Activated naive CD4-positive, alpha-beta T cell treated with anti-CD3 and anti-CD28 coated beads, Interleukin-2, amount 10 ng/mL, durations not matched to agents 7 days and 5 days (primary cell): Measurements from ENCODE around the gene CIRBP.

ENCODE experiments used
- CTCF ChIA-PET: fragments of 350-600 bp; sonication (Branson Sonifier 250); formaldehyde crosslinking; loops from one replicate; lab custom pipeline; 2021; ENCODE audit warnings: antibody characterized with exemption; lab: Charles Lee
- DNase-seq: peaks from one replicate; pipeline ENCODE4 v3.0.0-alpha.2; 2020
- H3K27ac Mint-ChIP-seq: one replicate; pipeline ENCODE4 v1.8.0; 2021; ENCODE audit warnings: mild to moderate bottlenecking, moderate library complexity, mixed read lengths
- H3K27me3 Mint-ChIP-seq: one replicate; pipeline ENCODE4 v1.8.0; 2021; ENCODE audit warnings: mild to moderate bottlenecking, mixed read lengths
- H3K36me3 Mint-ChIP-seq: one replicate; pipeline ENCODE4 v1.8.0; 2021; ENCODE audit warnings: mixed read lengths
- H3K4me1 Mint-ChIP-seq: one replicate; pipeline ENCODE4 v1.8.0; 2021; ENCODE audit warnings: mixed read lengths
- H3K4me3 Mint-ChIP-seq: one replicate; pipeline ENCODE4 v1.8.0; 2021; ENCODE audit warnings: mild to moderate bottlenecking, moderate library complexity, mixed read lengths
- H3K9me3 Mint-ChIP-seq: one replicate; pipeline ENCODE4 v1.8.0; 2021; ENCODE audit warnings: mixed read lengths

CIRBP gene

GRCh38 chr19:1269065-1269477 is at the start of gene CIRBP:
Gene CIRBP, plus strand, starts transcription at chr19:1269332. Its CDS starts 1,602 bp downstream, at chr19:1270934.
- Mint-ChIP-seq H3K4me3 (peak within 1 kb of the TSS; percentile 87), H3K27me3 (peaks cover 9% of the 10 kb centered on the region), H3K36me3 (peaks cover 40% of the 10 kb centered on the region), H3K4me1 (peaks cover 71% of the 10 kb centered on the region), H3K9me3 (no peaks in the 10 kb centered on the region), H3K27ac (peak within 1 kb of the TSS; percentile 90)
- peak; percentile 100 for DNase-seq
- CTCF ChIA-PET, result interaction anchor here (1.5 to 6.5 kb wide), 2 partner anchors 20 to 25 kb away, joined by 5 to 295 read pairs; partner anchors contain the start of gene ATP5F1D

DNA sequence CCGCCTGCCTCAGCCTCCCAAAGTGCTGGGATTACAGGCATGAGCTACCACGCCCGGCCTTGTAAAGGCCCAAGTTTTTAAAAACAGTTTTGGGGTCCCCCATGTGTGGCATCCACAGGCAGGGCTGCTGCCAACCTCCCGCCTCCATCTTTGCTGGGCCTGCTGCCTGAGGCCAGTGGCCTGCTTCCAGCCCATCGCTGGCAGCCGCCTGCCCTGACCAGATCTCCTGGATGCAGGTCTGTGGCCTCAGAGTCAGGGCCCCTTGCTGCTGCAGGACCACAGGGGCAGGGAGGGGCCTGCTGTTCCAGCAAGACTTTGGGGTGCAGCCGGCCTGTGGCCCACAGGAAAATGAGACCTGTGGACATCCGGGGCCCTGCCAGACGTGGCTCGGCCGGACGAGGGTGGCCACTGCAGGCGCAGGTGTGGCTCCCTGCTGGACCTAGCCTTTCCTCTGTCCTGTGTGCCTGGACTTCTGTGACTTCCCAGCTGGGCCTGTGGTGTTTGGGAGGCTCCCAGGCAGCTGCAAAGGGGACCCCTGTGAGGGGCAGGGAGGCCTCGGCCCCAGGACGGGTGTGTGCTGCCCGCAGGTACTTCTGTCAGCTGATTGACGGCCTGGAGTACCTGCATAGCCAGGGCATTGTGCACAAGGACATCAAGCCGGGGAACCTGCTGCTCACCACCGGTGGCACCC is 49.2 kb upstream of the CIRBP start:
- no peak overlapping the region for H3K27ac Mint-ChIP-seq
- H3K27me3 Mint-ChIP-seq, result no peaks in the 10 kb centered on the region
- DNase-seq, result no peak
- H3K4me3 Mint-ChIP-seq, result no peak overlapping the region
- H3K4me1 Mint-ChIP-seq, result peaks cover 6% of the 10 kb centered on the region
- CTCF ChIA-PET, result no interaction called here
- no peaks in the 10 kb centered on the region for H3K9me3 Mint-ChIP-seq
- peaks cover 6% of the 10 kb centered on the region for H3K36me3 Mint-ChIP-seq

- Mint-ChIP-seq H3K4me3 (no peak overlapping the region), H3K27me3 (no peaks in the 10 kb centered on the region), H3K9me3 (no peaks in the 10 kb centered on the region), H3K4me1 (peaks cover 6% of the 10 kb centered on the region), H3K27ac (no peak overlapping the region), H3K36me3 (peaks cover 6% of the 10 kb centered on the region)
- DNase-seq, result no peak
- CTCF ChIA-PET, result interaction anchor here (1.3 kb wide), 1 partner anchor 231 kb away, joined by 3 read pairs; no protein-coding TSS in a partner anchor
Measured at GRCh38 chr19:1220477-1220930, 48.6 kb upstream of the CIRBP start.

DNA sequence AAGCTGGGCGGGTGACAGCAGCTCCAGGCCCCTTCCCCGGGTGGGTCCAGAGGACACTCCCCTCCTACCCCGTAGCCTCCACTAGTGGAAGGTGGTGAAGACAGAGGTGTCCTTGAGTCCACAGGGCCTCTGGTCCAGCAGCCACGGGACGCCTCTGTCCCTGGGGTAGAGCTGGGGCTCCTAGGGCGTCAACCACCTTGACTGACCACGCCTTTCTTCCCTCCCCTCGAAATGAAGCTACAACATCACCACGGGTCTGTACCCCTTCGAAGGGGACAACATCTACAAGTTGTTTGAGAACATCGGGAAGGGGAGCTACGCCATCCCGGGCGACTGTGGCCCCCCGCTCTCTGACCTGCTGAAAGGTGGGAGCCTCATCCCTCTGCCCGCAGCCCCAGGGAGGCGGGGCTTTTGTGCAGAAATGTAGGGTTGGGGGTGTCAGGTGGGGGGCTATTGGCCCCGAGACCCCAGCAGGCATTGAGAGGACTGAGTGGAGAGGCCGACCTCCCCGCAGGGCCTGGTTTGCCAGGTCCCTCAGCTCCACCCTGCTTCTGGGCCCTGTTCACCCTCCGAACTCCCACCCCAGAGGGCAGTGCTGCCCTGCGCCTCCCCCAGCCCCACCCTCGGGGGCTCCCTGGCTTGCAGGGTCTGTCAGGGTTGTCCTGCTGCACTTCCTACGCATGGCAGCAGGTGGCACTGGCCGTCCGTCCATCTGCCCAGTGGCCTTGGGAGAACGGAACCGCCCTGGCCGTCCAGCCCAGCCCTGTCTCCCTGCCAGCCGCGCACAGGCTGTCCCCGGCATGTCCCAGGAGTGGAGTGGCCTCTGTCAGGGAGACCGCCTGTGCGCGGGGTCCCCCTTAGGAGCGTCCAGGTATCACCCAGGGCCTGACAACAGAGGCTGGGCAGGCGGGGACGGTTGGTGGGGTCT is 47.9 kb upstream of the CIRBP start:
- Mint-ChIP-seq H3K4me3 (no peak overlapping the region), H3K9me3 (no peaks in the 10 kb centered on the region), H3K27ac (no peak overlapping the region), H3K4me1 (peaks cover 2% of the 10 kb centered on the region), H3K27me3 (no peaks in the 10 kb centered on the region), H3K36me3 (peaks cover 4% of the 10 kb centered on the region)
- CTCF ChIA-PET, result interaction anchor here (1.3 to 1.7 kb wide), 2 partner anchors 109 to 232 kb away, joined by 3 read pairs; no protein-coding TSS in a partner anchor
- DNase-seq, result no peak

DNA sequence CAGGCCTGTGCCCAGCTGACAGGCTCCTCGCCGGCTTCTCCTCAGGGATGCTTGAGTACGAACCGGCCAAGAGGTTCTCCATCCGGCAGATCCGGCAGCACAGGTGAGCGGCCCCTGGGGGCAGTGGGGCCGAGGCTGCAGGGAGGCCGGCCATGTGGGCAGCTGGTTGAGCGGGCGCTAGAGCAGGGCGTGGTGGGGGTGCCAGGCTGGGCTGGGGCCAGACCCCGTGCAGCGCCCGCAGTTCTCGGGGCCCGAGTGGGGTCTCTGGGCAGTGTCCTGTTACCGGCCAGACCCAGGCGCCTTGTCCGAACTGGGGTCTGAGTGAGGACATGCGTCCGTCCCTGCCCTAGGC is 47.3 kb upstream of the CIRBP start:
- CTCF ChIA-PET, result interaction anchor here (1.3 to 1.7 kb wide), 2 partner anchors 109 to 233 kb away, joined by 3 read pairs; no protein-coding TSS in a partner anchor
- no peak for DNase-seq
- no peak overlapping the region for H3K27ac Mint-ChIP-seq
- no peaks in the 10 kb centered on the region for H3K9me3 Mint-ChIP-seq
- peaks cover 4% of the 10 kb centered on the region for H3K36me3 Mint-ChIP-seq
- peaks cover 2% of the 10 kb centered on the region for H3K4me1 Mint-ChIP-seq
- no peaks in the 10 kb centered on the region for H3K27me3 Mint-ChIP-seq
- no peak overlapping the region for H3K4me3 Mint-ChIP-seq

GRCh38 chr19:1222394-1222793 is 46.7 kb upstream of the CIRBP start:
- peaks cover 2% of the 10 kb centered on the region for H3K4me1 Mint-ChIP-seq
- no peak overlapping the region for H3K4me3 Mint-ChIP-seq
- DNase-seq, result no peak
- CTCF ChIA-PET, result interaction anchor here (1.4 to 1.7 kb wide), 2 partner anchors 9 to 110 kb away, joined by 3 read pairs; no protein-coding TSS in a partner anchor
- peaks cover 4% of the 10 kb centered on the region for H3K36me3 Mint-ChIP-seq
- H3K9me3 Mint-ChIP-seq, result no peaks in the 10 kb centered on the region
- H3K27ac Mint-ChIP-seq, result no peak overlapping the region
- no peaks in the 10 kb centered on the region for H3K27me3 Mint-ChIP-seq

GRCh38 chr19:1223018-1223855 is 45.9 kb upstream of the CIRBP start:
- DNase-seq, result peak; percentile 63
- Mint-ChIP-seq H3K36me3 (peaks cover 7% of the 10 kb centered on the region), H3K4me3 (no peak overlapping the region), H3K4me1 (no peaks in the 10 kb centered on the region), H3K27ac (no peak overlapping the region), H3K27me3 (no peaks in the 10 kb centered on the region), H3K9me3 (no peaks in the 10 kb centered on the region)
- CTCF ChIA-PET, result interaction anchor here (1.4 to 1.7 kb wide), 3 partner anchors 9 to 111 kb away, joined by 3 read pairs; no protein-coding TSS in a partner anchor

GRCh38 chr19:1224047-1224825 is 44.9 kb upstream of the CIRBP start:
- CTCF ChIA-PET, result interaction anchor here (1.4 kb wide), 1 partner anchor 32 kb away, joined by 3 read pairs; no protein-coding TSS in a partner anchor
- H3K27ac Mint-ChIP-seq, result no peak overlapping the region

GRCh38 chr19:1224847-1225246 is 44.3 kb upstream of the CIRBP start:
- H3K27ac Mint-ChIP-seq, result no peak overlapping the region
- no peak overlapping the region for H3K4me3 Mint-ChIP-seq
- CTCF ChIA-PET, result no interaction called here
- no peak for DNase-seq
- H3K4me1 Mint-ChIP-seq, result no peaks in the 10 kb centered on the region
- no peaks in the 10 kb centered on the region for H3K27me3 Mint-ChIP-seq
- peaks cover 7% of the 10 kb centered on the region for H3K36me3 Mint-ChIP-seq
- no peaks in the 10 kb centered on the region for H3K9me3 Mint-ChIP-seq

More at GRCh38 chr19:1224047-1224825, 44.9 kb upstream of the CIRBP start:
- no peak for DNase-seq
- Mint-ChIP-seq H3K36me3 (peaks cover 7% of the 10 kb centered on the region), H3K4me3 (no peak overlapping the region), H3K4me1 (no peaks in the 10 kb centered on the region), H3K27me3 (no peaks in the 10 kb centered on the region), H3K9me3 (no peaks in the 10 kb centered on the region)

DNA sequence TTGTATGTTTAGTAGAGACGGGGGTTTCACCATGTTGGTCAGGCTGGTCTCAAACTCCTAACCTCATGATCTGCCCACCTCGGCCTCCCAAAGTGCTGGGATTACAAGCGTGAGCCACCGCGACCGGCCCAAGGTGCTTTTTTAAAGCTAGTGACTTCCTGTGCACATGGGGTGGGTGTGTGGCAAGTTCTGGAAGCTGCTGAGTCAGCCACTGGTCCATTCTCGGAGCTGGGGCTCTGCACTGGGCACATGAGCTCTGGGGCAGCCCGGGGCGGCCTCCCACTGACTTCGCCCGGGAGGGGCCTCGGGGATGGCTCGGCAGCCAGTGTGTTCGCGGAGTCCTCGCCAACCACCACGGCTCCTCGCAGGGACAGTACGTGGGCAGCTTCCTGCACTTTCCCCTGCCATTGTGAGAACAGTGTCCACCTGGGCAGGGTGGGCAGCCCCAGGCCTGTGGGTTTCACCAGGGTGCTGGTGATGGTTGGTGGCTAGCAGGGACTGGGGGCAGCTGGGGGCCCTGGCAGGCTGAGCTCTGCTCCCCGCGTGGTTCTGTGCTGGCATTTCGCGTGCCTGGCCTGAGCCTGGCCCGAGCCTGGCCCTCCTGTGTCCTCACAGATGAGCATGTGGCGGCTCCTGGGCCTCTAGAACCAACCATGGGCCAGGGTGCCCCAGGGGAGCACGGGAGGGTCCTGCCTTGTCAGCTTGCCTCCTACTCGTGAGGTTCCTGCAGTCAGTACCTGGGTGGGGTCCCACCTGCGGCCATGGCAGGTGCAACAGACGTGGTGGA is 43.5 kb upstream of the CIRBP start:
- DNase-seq, result no peak
- no peaks in the 10 kb centered on the region for H3K27me3 Mint-ChIP-seq
- CTCF ChIA-PET, result no interaction called here
- peaks cover 7% of the 10 kb centered on the region for H3K36me3 Mint-ChIP-seq
- no peak overlapping the region for H3K27ac Mint-ChIP-seq
- H3K9me3 Mint-ChIP-seq, result no peaks in the 10 kb centered on the region
- no peaks in the 10 kb centered on the region for H3K4me1 Mint-ChIP-seq
- no peak overlapping the region for H3K4me3 Mint-ChIP-seq

DNA sequence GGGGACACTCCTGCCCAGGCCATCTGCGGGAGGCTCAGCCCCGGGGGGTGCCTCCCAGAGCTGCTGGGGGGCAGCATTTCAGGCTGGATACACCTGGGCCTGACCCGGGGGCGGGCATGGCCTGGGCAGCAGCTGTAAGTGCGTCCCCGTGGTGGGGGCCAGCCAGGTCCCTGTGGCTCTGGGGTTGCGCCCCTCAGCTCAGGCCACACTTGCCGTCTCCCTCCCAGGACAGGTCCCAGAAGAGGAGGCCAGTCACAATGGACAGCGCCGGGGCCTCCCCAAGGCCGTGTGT is 43.0 kb upstream of the CIRBP start:
- no peaks in the 10 kb centered on the region for H3K27me3 Mint-ChIP-seq
- CTCF ChIA-PET, result no interaction called here
- H3K4me3 Mint-ChIP-seq, result no peak overlapping the region
- DNase-seq, result no peak
- no peaks in the 10 kb centered on the region for H3K9me3 Mint-ChIP-seq
- no peaks in the 10 kb centered on the region for H3K4me1 Mint-ChIP-seq
- peaks cover 3% of the 10 kb centered on the region for H3K36me3 Mint-ChIP-seq
- H3K27ac Mint-ChIP-seq, result no peak overlapping the region

DNA sequence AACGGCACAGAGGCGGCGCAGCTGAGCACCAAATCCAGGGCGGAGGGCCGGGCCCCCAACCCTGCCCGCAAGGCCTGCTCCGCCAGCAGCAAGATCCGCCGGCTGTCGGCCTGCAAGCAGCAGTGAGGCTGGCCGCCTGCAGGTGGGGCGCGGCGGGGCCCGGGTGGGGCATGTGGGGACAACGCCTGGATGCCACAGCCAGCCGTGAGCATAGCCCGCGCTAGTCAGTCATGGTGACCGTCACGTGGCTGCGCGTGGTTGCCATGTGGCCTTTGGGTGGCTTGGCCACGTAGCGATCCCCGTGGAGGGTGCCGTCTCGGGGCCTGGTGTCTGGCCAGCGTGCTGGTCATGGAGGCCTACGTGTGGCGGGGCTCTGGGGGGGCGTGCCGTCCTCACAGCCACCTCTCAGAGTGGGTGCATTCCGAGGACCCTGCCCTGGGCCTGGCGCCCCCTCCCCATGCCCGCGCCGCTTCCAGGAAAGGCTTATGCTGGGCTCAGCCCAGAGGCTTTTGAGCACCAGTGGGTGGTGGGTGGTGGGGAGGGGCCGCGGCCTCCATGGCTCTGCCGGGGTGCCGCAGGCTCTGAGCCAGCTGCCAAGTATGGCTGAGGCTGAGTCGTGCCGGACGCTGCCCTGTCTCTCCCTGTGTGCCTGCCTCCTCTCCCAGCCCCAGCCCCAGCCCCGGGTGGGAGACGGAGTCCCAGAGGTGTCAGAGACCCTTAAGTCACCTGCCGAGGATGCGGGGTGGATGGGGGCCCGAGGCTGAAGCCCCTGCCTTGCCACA is 42.4 kb upstream of the CIRBP start:
- no peaks in the 10 kb centered on the region for H3K27me3 Mint-ChIP-seq
- H3K4me1 Mint-ChIP-seq, result no peaks in the 10 kb centered on the region
- no peak for DNase-seq
- no peaks in the 10 kb centered on the region for H3K9me3 Mint-ChIP-seq
- H3K27ac Mint-ChIP-seq, result no peak overlapping the region
- no peak overlapping the region for H3K4me3 Mint-ChIP-seq
- CTCF ChIA-PET, result no interaction called here
- peaks cover 3% of the 10 kb centered on the region for H3K36me3 Mint-ChIP-seq
